ENCODE measurements around the gene MOB1B.

Gene MOB1B

GRCh38 chr4:70874268-70875156 is 27.7 kb upstream of the MOB1B start:
- Histone ChIP-seq H3K9me2 (replicated peaks; ENCODE audit: insufficient read depth, low read length) (no peaks in the 10 kb centered on the region), H3K79me2 (ENCODE audit: low read length) (no peaks in the 10 kb centered on the region), H3K4me2 (ENCODE audit: low read depth, low read length) (no peak overlapping the region), H3K27me3 (replicated peaks; ENCODE audit: insufficient read depth, low read length) (no peaks in the 10 kb centered on the region), H3K4me1 (ENCODE audit: low read length) (no peaks in the 10 kb centered on the region), H3K36me3 (replicated peaks; ENCODE audit: insufficient read depth, low read length) (no peaks in the 10 kb centered on the region), H3K4me3 (ENCODE audit: low read length) (no peak overlapping the region), H2AFZ (ENCODE audit: low read length) (no peak overlapping the region), H4K20me1 (ENCODE audit: insufficient read depth, low read length) (no peaks in the 10 kb centered on the region), H3K27ac (ENCODE audit: low read length) (no peak overlapping the region), H3K9me3 (replicated peaks; ENCODE audit: insufficient read depth, low read length) (no peaks in the 10 kb centered on the region), H3K9ac (ENCODE audit: low read length) (no peak overlapping the region), H3F3A (ENCODE audit: insufficient read depth, low read length) (no peaks in the 10 kb centered on the region)
- no peak for DNase-seq
- TF ChIP-seq EZH2phosphoT487 (IDR thresholded peaks at IDR 0.05; ENCODE audit: low read length) (no peak), CTCF (IDR thresholded peaks at IDR 0.05; ENCODE audit: low read length) (no peak), EZH2 (optimal IDR thresholded peaks at IDR 0.05; ENCODE audit: low read depth, low read length) (no peak)

GRCh38 chr4:70877556-70877955 is 24.6 kb upstream of the MOB1B start:
- H3K4me2 ChIP-seq (ENCODE audit: low read depth, low read length), result no peak overlapping the region
- no peak overlapping the region for H3K9ac ChIP-seq (ENCODE audit: low read length)
- no peak overlapping the region for H3K27ac ChIP-seq (ENCODE audit: low read length)
- TF ChIP-seq EZH2phosphoT487 (IDR thresholded peaks at IDR 0.05; ENCODE audit: low read length), result no peak
- TF ChIP-seq CTCF (IDR thresholded peaks at IDR 0.05; ENCODE audit: low read length), result no peak
- TF ChIP-seq EZH2 (optimal IDR thresholded peaks at IDR 0.05; ENCODE audit: low read depth, low read length), result no peak
- H4K20me1 ChIP-seq (ENCODE audit: insufficient read depth, low read length), result no peaks in the 10 kb centered on the region
- no peaks in the 10 kb centered on the region for H3K79me2 ChIP-seq (ENCODE audit: low read length)
- H3F3A ChIP-seq (ENCODE audit: insufficient read depth, low read length), result no peaks in the 10 kb centered on the region
- no peak overlapping the region for H2AFZ ChIP-seq (ENCODE audit: low read length)
- no peak overlapping the region for H3K4me3 ChIP-seq (ENCODE audit: low read length)
- no peaks in the 10 kb centered on the region for H3K9me2 ChIP-seq (replicated peaks; ENCODE audit: insufficient read depth, low read length)
- H3K27me3 ChIP-seq (replicated peaks; ENCODE audit: insufficient read depth, low read length), result no peaks in the 10 kb centered on the region
- no peaks in the 10 kb centered on the region for H3K9me3 ChIP-seq (replicated peaks; ENCODE audit: insufficient read depth, low read length)
- H3K4me1 ChIP-seq (ENCODE audit: low read length), result no peaks in the 10 kb centered on the region
- DNase-seq, result no peak
- H3K36me3 ChIP-seq (replicated peaks; ENCODE audit: insufficient read depth, low read length), result no peaks in the 10 kb centered on the region

- no peak overlapping the region for H3K9ac ChIP-seq (ENCODE audit: low read length)
- no peaks in the 10 kb centered on the region for H3K36me3 ChIP-seq (replicated peaks; ENCODE audit: insufficient read depth, low read length)
- H3K27ac ChIP-seq (ENCODE audit: low read length), result no peak overlapping the region
- H3K79me2 ChIP-seq (ENCODE audit: low read length), result no peaks in the 10 kb centered on the region
- H3K4me1 ChIP-seq (ENCODE audit: low read length), result no peaks in the 10 kb centered on the region
- no peaks in the 10 kb centered on the region for H3F3A ChIP-seq (ENCODE audit: insufficient read depth, low read length)
- no peak overlapping the region for H3K4me3 ChIP-seq (ENCODE audit: low read length)
- TF ChIP-seq EZH2 (optimal IDR thresholded peaks at IDR 0.05; ENCODE audit: low read depth, low read length), result no peak
- TF ChIP-seq EZH2phosphoT487 (IDR thresholded peaks at IDR 0.05; ENCODE audit: low read length), result no peak
- TF ChIP-seq CTCF (IDR thresholded peaks at IDR 0.05; ENCODE audit: low read length), result no peak
- H2AFZ ChIP-seq (ENCODE audit: low read length), result no peak overlapping the region
- no peaks in the 10 kb centered on the region for H3K9me3 ChIP-seq (replicated peaks; ENCODE audit: insufficient read depth, low read length)
- no peaks in the 10 kb centered on the region for H3K9me2 ChIP-seq (replicated peaks; ENCODE audit: insufficient read depth, low read length)
- H3K4me2 ChIP-seq (ENCODE audit: low read depth, low read length), result no peak overlapping the region
- no peaks in the 10 kb centered on the region for H4K20me1 ChIP-seq (ENCODE audit: insufficient read depth, low read length)
- no peaks in the 10 kb centered on the region for H3K27me3 ChIP-seq (replicated peaks; ENCODE audit: insufficient read depth, low read length)
- DNase-seq, result no peak
These were observed 21.4 kb upstream of the MOB1B start for GRCh38 chr4:70880739-70881138.

Measured in MM.1S (cell line).